HCT116 (cell line): ENCODE measurements around the gene NT5C1A. TPM values are rescaled to one million over a fixed set of nuclear protein-coding genes. Genes with fewer than 3 reads are reported as not detected.

Experiments used
- ATAC-seq: fragments of 200-7000 bp; cut with Tn5 transposase; 2 replicates; pipeline ENCODE4 v1.9.1; 2020; ENCODE audit warnings: mild to moderate bottlenecking, moderate library complexity
- BruUV-seq: library from RNA; stranded (reverse); fragments of 400-500 nt; replicated peaks from 2 replicates; lab custom pipeline; 2021; lab: Mats Ljungman, UMichigan
- CTCF ChIA-PET: fragments of 300-600 bp; sonication (Branson Sonifier 250); formaldehyde crosslinking; loops from one replicate; lab custom pipeline; 2021; ENCODE audit warnings: antibody characterized with exemption; lab: Charles Lee
- POLR2A ChIA-PET: fragments of 300-600, 350-600 bp; sonication (Branson Sonifier 250); formaldehyde crosslinking; loops from one replicate; lab custom pipeline; 2021; ENCODE audit warnings: antibody characterized with exemption; lab: Charles Lee
- RAD21 ChIA-PET, 2 experiments: fragments of 300-600 bp; sonication (Branson Sonifier 250); formaldehyde crosslinking; loops; one replicate each; lab custom pipeline; 2023; ENCODE audit warnings: low total read pairs in 2 of 2; ENCODE audit not compliant: uncharacterized antibody in 2 of 2, unreplicated experiment in 2 of 2, low non-redundant PET in 1 of 2; lab: Charles Lee
- DNase-seq: peaks from one replicate; pipeline ENCODE4 v3.0.0-alpha.2; 2010; ENCODE audit warnings: low read depth, low spot score
- H2AFZ ChIP-seq: fragments of 200-600 bp; shearing (Covaris generic), sonication (generic); 2 replicates; pipeline ENCODE4 v1.6.1; 2017; ENCODE audit warnings: low read depth, mixed run types, mixed read lengths, antibody characterized with exemption, low read length; ENCODE audit not compliant: poor library complexity, severe bottlenecking
- H3K27ac ChIP-seq: 2 replicates; pipeline ENCODE4 v1.5.1; 2012; ENCODE audit warnings: low read depth, low read length
- H3K27me3 ChIP-seq: fragments of 200-600 bp; sonication (generic); 2 replicates; pipeline ENCODE4 v1.6.1; 2016; ENCODE audit warnings: mixed run types, low read length, mixed read lengths; ENCODE audit not compliant: insufficient read depth
- H3K36me3 ChIP-seq, 2 experiments: fragments of 200-500 bp in 1 of 2; fragments of 200-600 bp in 1 of 2; sonication (Bioruptor generic) in 1 of 2; sonication (generic) in 1 of 2; 2 replicates each; pipeline versions ENCODE4 v1.5.1 to v1.6.1; 2014 to 2016; ENCODE audit warnings: low read length in 2 of 2, inconsistent platforms in 1 of 2, mixed read lengths in 1 of 2, mixed run types in 1 of 2; ENCODE audit not compliant: insufficient read depth in 2 of 2, control insufficient read depth in 1 of 2
- H3K4me1 ChIP-seq, 2 experiments: fragments of 200-600 bp in 1 of 2; sonication (generic) in 1 of 2; 2 replicates each; pipeline versions ENCODE4 v1.5.1 to v1.6.1; 2012 to 2017; ENCODE audit warnings: low read length in 2 of 2, inconsistent platforms in 1 of 2, mild to moderate bottlenecking in 1 of 2, mixed read lengths in 1 of 2, mixed run types in 1 of 2, moderate library complexity in 1 of 2; ENCODE audit not compliant: insufficient read depth in 2 of 2, control insufficient read depth in 1 of 2
- H3K4me2 ChIP-seq: fragments of 200-600 bp; sonication (generic); 2 replicates; pipeline ENCODE4 v1.6.1; 2017; ENCODE audit warnings: mixed run types, low read length, mixed read lengths
- H3K4me3 ChIP-seq, 2 experiments: fragments of 200-600 bp in 1 of 2; sonication (generic) in 1 of 2; replicated peaks in 1 of 2; 2 replicates each; pipeline ENCODE4 v1.5.1; 2011 to 2016; ENCODE audit warnings: low read length in 2 of 2, control low read depth in 1 of 2, low read depth in 1 of 2, mild to moderate bottlenecking in 1 of 2, mixed read lengths in 1 of 2, mixed run types in 1 of 2
- H3K79me2 ChIP-seq: fragments of 200-600 bp; sonication (generic); 2 replicates; pipeline ENCODE4 v1.6.1; 2017; ENCODE audit warnings: mild to moderate bottlenecking, mixed run types, low read length, moderate library complexity, mixed read lengths; ENCODE audit not compliant: insufficient read depth
- H3K9ac ChIP-seq: fragments of 200-600 bp; sonication (generic); 2 replicates; pipeline ENCODE4 v1.6.1; 2016; ENCODE audit warnings: low read length, mixed read lengths
- H3K9me2 ChIP-seq: fragments of 200-600 bp; sonication (generic), shearing (Covaris generic); 2 replicates; pipeline ENCODE4 v1.6.1; 2017; ENCODE audit warnings: mixed run types, mild to moderate bottlenecking, moderate library complexity; ENCODE audit not compliant: insufficient read depth
- H3K9me3 ChIP-seq, 2 experiments: fragments of 200-500 bp in 1 of 2; fragments of 200-600 bp in 1 of 2; sonication (Bioruptor generic) in 1 of 2; sonication (generic) in 1 of 2; 2 replicates each; pipeline ENCODE4 v1.6.1; 2014 to 2017; ENCODE audit warnings: low read length in 2 of 2, mixed read lengths in 2 of 2, inconsistent platforms in 1 of 2, low read depth in 1 of 2, mild to moderate bottlenecking in 1 of 2, mixed run types in 1 of 2, moderate library complexity in 1 of 2; ENCODE audit not compliant: control insufficient read depth in 1 of 2, insufficient read depth in 1 of 2
- H4K20me1 ChIP-seq: fragments of 200-600 bp; sonication (generic), shearing (Covaris generic); 2 replicates; pipeline ENCODE4 v1.6.1; 2017; ENCODE audit warnings: mixed run types, mild to moderate bottlenecking, moderate library complexity; ENCODE audit not compliant: insufficient read depth
- CBX3 ChIP-seq: IDR thresholded peaks from 2 replicates; pipeline ENCODE4 v1.6.1; 2012; ENCODE audit warnings: low read depth
- CTCF ChIP-seq, 3 experiments: fragments of 200-600 bp in 1 of 3; sonication (generic) in 1 of 3; IDR thresholded peaks in 2 of 3; conservative IDR thresholded peaks in 1 of 3; 2 replicates each; pipeline ENCODE4 v1.5.1; 2012 to 2017; ENCODE audit warnings: low read depth in 2 of 3, low read length in 2 of 3, antibody characterized with exemption in 1 of 3, borderline replicate concordance in 1 of 3, control low read depth in 1 of 3, mild to moderate bottlenecking in 1 of 3, mixed read lengths in 1 of 3, mixed run types in 1 of 3, moderate library complexity in 1 of 3; ENCODE audit not compliant: insufficient read depth in 1 of 3
- POLR2AphosphoS5 ChIP-seq: IDR thresholded peaks from 2 replicates; pipeline ENCODE4 v1.6.1; 2011; ENCODE audit warnings: mild to moderate bottlenecking, low read depth, low read length, moderate library complexity
- RAD21 ChIP-seq: IDR thresholded peaks from 2 replicates; pipeline ENCODE4 v1.6.1; 2012; ENCODE audit warnings: low read depth, mild to moderate bottlenecking
- SRF ChIP-seq: IDR thresholded peaks from 2 replicates; pipeline ENCODE4 v1.6.1; 2012; ENCODE audit warnings: low read depth
- YY1 ChIP-seq: IDR thresholded peaks from 2 replicates; pipeline ENCODE4 v1.6.1; 2011; ENCODE audit warnings: low read length, low read depth, moderate library complexity, mild to moderate bottlenecking; ENCODE audit not compliant: insufficient replicate concordance; ENCODE audit errors: extremely low read depth
- ZBTB33 ChIP-seq: IDR thresholded peaks from 2 replicates; pipeline ENCODE4 v1.6.1; 2011; ENCODE audit warnings: mild to moderate bottlenecking, low read length, moderate library complexity; ENCODE audit not compliant: insufficient replicate concordance; ENCODE audit errors: extremely low read depth
- intact Hi-C: fragments of 100-400 bp; cut with micrococcal nuclease; formaldehyde crosslinking; loops from 2 replicates; pipeline ENCODE4 v1.10.0; 2022
- total RNA-seq: library from RNA; stranded (reverse); gene quantifications from one replicate; pipeline ENCODE4 v1.2.1, GENCODE V29; 2021; ENCODE audit not compliant: unreplicated experiment

NT5C1A gene
- total RNA-seq, 1 experiment from 2014 or later: not detected

- no peaks in the 10 kb centered on the region for H3K27me3 ChIP-seq
- no peak overlapping the region for H3K9ac ChIP-seq
- H3K36me3 ChIP-seq: no peaks in the 10 kb centered on the region
- ATAC-seq: no peak
- H2AFZ ChIP-seq: no peak overlapping the region
- DNase-seq: no peak
- ChIA-PET CTCF (interaction anchor here (0.7 to 1.5 kb wide), 2 partner anchors 15 kb away, joined by 4 read pairs; no protein-coding TSS in a partner anchor), RAD21 (no interaction called here), POLR2A (no interaction called here)
- H3K4me3 ChIP-seq: no peak overlapping the region
- TF ChIP-seq YY1 (no peak), RAD21 (no peak), CTCF (IDR thresholded peaks at IDR 0.05 in 2 of 3, conservative IDR thresholded peaks at IDR 0.05 in 1 of 3; ENCODE audit: borderline replicate concordance in 1 of 3, insufficient read depth in 1 of 3, low read depth in 2 of 3, low read length in 2 of 3) (no peak), ZBTB33 (no peak), POLR2AphosphoS5 (no peak), CBX3 (no peak), SRF (no peak)
- intact Hi-C loops: no loop called here
- BruUV-seq: no TSS peak
- H3K9me2 ChIP-seq: no peaks in the 10 kb centered on the region
- no peaks in the 10 kb centered on the region for H4K20me1 ChIP-seq
- peaks cover 8 to 17% of the 10 kb centered on the region in 2 experiments for H3K4me1 ChIP-seq
- no peak overlapping the region for H3K4me2 ChIP-seq
- H3K27ac ChIP-seq: no peak overlapping the region
- no peaks in the 10 kb centered on the region for H3K9me3 ChIP-seq
- no peaks in the 10 kb centered on the region for H3K79me2 ChIP-seq
These were observed 29.1 kb downstream of the NT5C1A start for GRCh38 chr1:39642796-39643195.
